Prostate gland (tissue), 2 donors: ENCODE data around the gene MMD. TPM values are rescaled to one million over a fixed set of nuclear protein-coding genes. Genes with fewer than 3 reads are reported as not detected.
A peak's percentile ranks its signal among the peaks of the same experiment; 100 is the strongest.

Experiments
- DNase-seq: peaks from one replicate; pipeline ENCODE4 v3.0.0-alpha.2; 2019; ENCODE audit warnings: low spot score
- H3K27ac ChIP-seq, 2 donors: fragments of 200-600 bp; sonication (generic); 2 replicates each; pipeline ENCODE4 v1.5.1; 2017 to 2019
- H3K27me3 ChIP-seq: fragments of 200-600 bp; sonication (generic); replicated peaks from 2 replicates; pipeline ENCODE4 v1.5.1; 2019; ENCODE audit not compliant: insufficient read depth
- H3K36me3 ChIP-seq, 2 donors: fragments of 200-600 bp; sonication (generic); 1 replicate in 1 of 2; 2 replicates in 1 of 2; pipeline versions ENCODE4 v1.5.1 to v1.8.1; 2017 to 2019
- H3K4me1 ChIP-seq: fragments of 200-600 bp; sonication (generic); replicated peaks from 2 replicates; pipeline ENCODE4 v1.5.1; 2019
- H3K4me3 ChIP-seq, 2 donors: fragments of 200-600 bp; sonication (generic); 2 replicates each; pipeline ENCODE4 v1.5.1; 2017 to 2019
- H3K9me3 ChIP-seq: fragments of 200-600 bp; sonication (generic); 2 replicates; pipeline ENCODE4 v1.5.1; 2017
- CTCF ChIP-seq, 4 experiments: fragments of 200-600 bp in 2 of 4; fragments of 450-650 bp in 2 of 4; sonication (generic) in 2 of 4; IDR thresholded peaks; 1 replicate in 3 of 4; 2 replicates in 1 of 4; pipeline ENCODE4 v1.5.1; 2016 to 2019; ENCODE audit warnings: antibody characterized with exemption in 4 of 4, mild to moderate bottlenecking in 2 of 4, moderate library complexity in 2 of 4
- POLR2A ChIP-seq: fragments of 450-650 bp; IDR thresholded peaks from one replicate; pipeline ENCODE4 v1.6.1; 2016; ENCODE audit warnings: antibody characterized with exemption, mild to moderate bottlenecking
- POLR2AphosphoS5 ChIP-seq: sonication (generic); formaldehyde crosslinking; IDR thresholded peaks from one replicate; pipeline ENCODE4 v1.6.1; 2017; ENCODE audit warnings: antibody characterized with exemption
- WGBS: methylation state at CpG from one replicate; pipeline ENCODE4 v1.1.5; 2018; 5-methylcytosine and 5-hydroxymethylcytosine counted together
- intact Hi-C: fragments of 100-400 bp; cut with DNase I; formaldehyde crosslinking; loops from one replicate; pipeline ENCODE4 v1.14.2; 2022
- total RNA-seq, 2 donors: library from RNA; depleted of rRNA; stranded (reverse); fragments of >200 nt; gene quantifications; one replicate each; pipeline ENCODE4 v1.1.0, GENCODE V29; 2016

MMD gene
- total RNA-seq, 2 donors from 2014 or later = 8.7 to 55.0 TPM

- intact Hi-C loops = no loop called here
- H3K27me3 ChIP-seq = no peaks in the 10 kb centered on the region
- no peaks in the 10 kb centered on the region for H3K4me1 ChIP-seq
- no peak for TF ChIP-seq POLR2A
- peak; percentile 48 for TF ChIP-seq POLR2AphosphoS5
- peak; percentile 10 for DNase-seq
- H3K36me3 ChIP-seq = no peaks in the 10 kb centered on the region
- 32% methylated on average over 4 of the region's 4 CpGs for WGBS
- no peak overlapping the region for H3K27ac ChIP-seq
- no peak overlapping the region for H3K4me3 ChIP-seq
- no peaks in the 10 kb centered on the region for H3K9me3 ChIP-seq
Measured at GRCh38 chr17:55454906-55455474, 33.4 kb upstream of the MMD start.

DNA sequence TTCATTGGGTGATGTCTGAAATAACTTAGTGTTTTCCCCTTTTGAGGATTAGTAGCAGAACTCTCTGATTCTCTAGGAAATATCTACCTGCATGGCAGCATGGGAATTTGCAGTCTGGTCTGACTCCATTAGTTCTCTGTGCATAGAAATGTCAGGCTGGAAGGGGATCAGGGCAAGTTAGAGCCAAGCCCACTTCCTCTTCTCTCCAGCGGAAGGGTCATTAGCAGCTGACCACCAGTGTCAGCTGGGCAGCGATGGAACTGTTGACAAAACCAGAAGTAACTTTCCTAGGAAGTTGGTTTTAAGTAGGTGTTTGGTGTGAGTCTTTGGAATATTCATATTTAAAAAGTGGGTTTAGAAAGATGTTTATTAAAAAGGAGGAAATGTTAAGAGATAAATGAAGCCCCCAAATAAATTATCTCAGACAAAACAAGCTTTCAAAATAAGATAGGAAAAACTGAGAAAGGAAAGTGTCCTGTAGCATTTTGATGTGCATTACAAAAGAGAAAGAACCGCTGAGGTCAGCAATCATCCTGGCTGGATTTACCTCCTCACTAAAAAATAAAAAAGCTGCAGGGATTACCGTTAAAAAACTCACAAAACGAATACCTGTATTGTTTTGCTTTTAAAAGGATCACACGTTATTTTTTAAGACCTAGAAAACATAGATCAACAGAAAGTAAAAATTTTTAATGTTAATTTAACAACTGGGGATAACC lies 32.4 kb upstream of the MMD start:
- H3K9me3 ChIP-seq = no peaks in the 10 kb centered on the region
- no peaks in the 10 kb centered on the region for H3K36me3 ChIP-seq
- intact Hi-C loops = no loop called here
- 25% methylated on average over 6 of the region's 6 CpGs for WGBS
- no peak overlapping the region for H3K27ac ChIP-seq
- no peaks in the 10 kb centered on the region for H3K4me1 ChIP-seq
- TF ChIP-seq CTCF (IDR thresholded peaks at IDR 0.05) (no peak), POLR2A (no peak), POLR2AphosphoS5 (no peak)
- H3K4me3 ChIP-seq = no peak overlapping the region
- H3K27me3 ChIP-seq = no peaks in the 10 kb centered on the region
- no peak for DNase-seq

- TF ChIP-seq POLR2AphosphoS5 (peak; percentile 47), POLR2A (no peak), CTCF (IDR thresholded peaks at IDR 0.05) (no peak)
- Histone ChIP-seq H3K36me3 (no peaks in the 10 kb centered on the region), H3K27ac (peak overlapping the region in 1 of 2 donors; percentile 43), H3K27me3 (no peaks in the 10 kb centered on the region), H3K4me3 (no peak overlapping the region), H3K4me1 (no peaks in the 10 kb centered on the region), H3K9me3 (no peaks in the 10 kb centered on the region)
- intact Hi-C loops = no loop called here
- peak; percentile 15 for DNase-seq
- 33% methylated on average over 5 of the region's 5 CpGs for whole genome bisulfite sequencing
Measured at GRCh38 chr17:55452139-55452790, 30.6 kb upstream of the MMD start.

DNA sequence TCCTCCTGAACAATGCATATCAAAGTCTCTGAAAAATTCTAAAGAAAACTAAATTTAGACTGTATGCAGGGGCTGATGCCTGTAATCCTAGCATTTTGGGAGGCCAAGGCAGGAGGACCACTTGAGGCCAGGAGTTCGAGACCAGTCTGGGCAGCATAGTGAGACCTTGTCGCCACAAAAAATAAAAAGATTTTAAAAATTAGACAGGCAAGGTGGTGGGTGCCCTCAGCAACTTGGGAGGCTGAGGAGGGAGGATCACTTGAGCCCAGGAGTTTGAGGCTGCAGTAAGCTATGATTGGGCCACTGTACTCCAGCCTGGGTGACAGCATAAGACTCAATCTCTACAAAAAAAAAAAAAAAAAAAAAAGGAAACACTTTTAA lies 30.1 kb upstream of the MMD start:
- 98% methylated on average over 2 of the region's 2 CpGs for WGBS
- Histone ChIP-seq H3K9me3 (no peaks in the 10 kb centered on the region), H3K27me3 (no peaks in the 10 kb centered on the region), H3K36me3 (no peaks in the 10 kb centered on the region), H3K27ac (peak overlapping the region in 1 of 2 donors; percentile 3), H3K4me1 (no peaks in the 10 kb centered on the region), H3K4me3 (no peak overlapping the region)
- DNase-seq = no peak
- intact Hi-C loops = no loop called here
- TF ChIP-seq POLR2A (no peak), CTCF (IDR thresholded peaks at IDR 0.05) (no peak), POLR2AphosphoS5 (no peak)

DNA sequence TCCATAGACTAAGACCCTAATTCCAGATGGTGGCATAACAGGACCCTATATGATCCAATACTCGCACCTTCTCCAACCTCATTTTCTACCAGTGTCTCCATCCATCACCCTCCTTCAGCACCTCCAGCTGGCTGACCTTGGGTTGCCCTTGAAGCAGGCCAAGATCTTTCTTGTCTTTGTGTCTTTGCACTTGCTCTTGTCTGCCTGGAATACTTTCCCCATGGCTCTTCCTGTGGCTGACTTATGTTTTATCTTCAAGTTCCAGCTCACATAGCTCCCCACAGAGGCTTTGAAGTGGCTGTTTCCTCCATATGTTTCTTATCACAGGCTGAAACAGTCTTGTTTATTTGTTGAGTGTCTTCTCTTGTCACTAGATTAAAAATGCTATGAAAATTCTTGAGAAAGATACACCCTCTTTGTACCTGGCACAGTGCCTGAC lies 29.6 kb upstream of the MMD start:
- H3K4me3 ChIP-seq = no peak overlapping the region
- intact Hi-C loops = no loop called here
- TF ChIP-seq POLR2AphosphoS5 (no peak), CTCF (IDR thresholded peaks at IDR 0.05) (no peak), POLR2A (no peak)
- H3K27ac ChIP-seq = peak overlapping the region in 1 of 2 donors; percentile 3
- H3K9me3 ChIP-seq = no peaks in the 10 kb centered on the region
- H3K4me1 ChIP-seq = no peaks in the 10 kb centered on the region
- no peaks in the 10 kb centered on the region for H3K36me3 ChIP-seq
- WGBS = 81% methylated on average over 1 of the region's 1 CpG
- DNase-seq = no peak
- no peaks in the 10 kb centered on the region for H3K27me3 ChIP-seq
